CD14-positive monocyte (primary cell): ENCODE data around the gene CCDC43. TPM values are rescaled to one million over a fixed set of nuclear protein-coding genes. Genes with fewer than 3 reads are reported as not detected.
A peak's percentile ranks its signal among the peaks of the same experiment; 100 is the strongest.

Experiments used
- DNase-seq, 3 donors: peaks; one replicate each; pipeline ENCODE4 v3.0.0-alpha.2; 2011 to 2022
- H2AFZ ChIP-seq: 2 replicates; pipeline ENCODE4 v1.6.0; 2012; ENCODE audit warnings: mild to moderate bottlenecking, low read depth, low read length, inconsistent platforms; ENCODE audit not compliant: insufficient read depth, poor library complexity, severe bottlenecking
- H3K27ac ChIP-seq, 2 donors: 1 replicate in 1 of 2; 2 replicates in 1 of 2; pipeline ENCODE4 v1.5.1; 2012 to 2013; ENCODE audit warnings: low read length in 2 of 2, control low read depth in 1 of 2, inconsistent platforms in 1 of 2, low read depth in 1 of 2, mild to moderate bottlenecking in 1 of 2
- H3K27me3 ChIP-seq, 2 donors: one replicate each; pipeline versions ENCODE4 v1.6.0 to v1.6.1; 2011 to 2013; ENCODE audit warnings: low read length in 2 of 2; ENCODE audit not compliant: control insufficient read depth in 2 of 2, insufficient read depth in 2 of 2
- H3K36me3 ChIP-seq, 2 donors: replicated peaks in 1 of 2; 1 replicate in 1 of 2; 2 replicates in 1 of 2; pipeline versions ENCODE4 v1.5.1 to v1.6.1; 2012 to 2013; ENCODE audit warnings: low read length in 2 of 2, control low read depth in 1 of 2, inconsistent platforms in 1 of 2, mild to moderate bottlenecking in 1 of 2; ENCODE audit not compliant: insufficient read depth in 2 of 2, control insufficient read depth in 1 of 2
- H3K4me1 ChIP-seq, 2 donors: 1 replicate in 1 of 2; 2 replicates in 1 of 2; pipeline versions ENCODE4 v1.5.1 to v1.6.1; 2012 to 2013; ENCODE audit warnings: low read length in 2 of 2, control low read depth in 1 of 2, inconsistent platforms in 1 of 2, mild to moderate bottlenecking in 1 of 2, moderate library complexity in 1 of 2; ENCODE audit not compliant: insufficient read depth in 2 of 2, control insufficient read depth in 1 of 2
- H3K4me2 ChIP-seq: replicated peaks from 2 replicates; pipeline ENCODE3; 2012; ENCODE audit warnings: low read length, moderate library complexity, mild to moderate bottlenecking; ENCODE audit not compliant: poor library complexity, severe bottlenecking; ENCODE audit errors: extremely low read depth
- H3K4me3 ChIP-seq, 3 experiments: fragments of 200-600 bp in 1 of 3; sonication (generic) in 1 of 3; replicated peaks in 1 of 3; 1 replicate in 2 of 3; 2 replicates in 1 of 3; pipeline ENCODE4 v1.5.1; 2011 to 2013; ENCODE audit warnings: low read length in 3 of 3, mild to moderate bottlenecking in 3 of 3, control low read depth in 2 of 3, low read depth in 2 of 3, inconsistent platforms in 1 of 3, moderate library complexity in 1 of 3
- H3K79me2 ChIP-seq: 2 replicates; pipeline ENCODE4 v1.6.0; 2012; ENCODE audit warnings: mild to moderate bottlenecking, control low read depth, inconsistent platforms, low read length, moderate library complexity; ENCODE audit not compliant: insufficient read depth
- H3K9ac ChIP-seq: 2 replicates; pipeline ENCODE4 v1.6.0; 2017; ENCODE audit warnings: low read length, mild to moderate bottlenecking; ENCODE audit not compliant: insufficient read depth, poor library complexity, severe bottlenecking
- H3K9me3 ChIP-seq, 2 donors: replicated peaks in 1 of 2; 1 replicate in 1 of 2; 2 replicates in 1 of 2; pipeline versions ENCODE4 v1.5.1 to v1.6.1; 2012 to 2013; ENCODE audit warnings: low read length in 2 of 2, control low read depth in 1 of 2; ENCODE audit not compliant: control insufficient read depth in 1 of 2, insufficient read depth in 1 of 2
- H4K20me1 ChIP-seq: 2 replicates; pipeline ENCODE4 v1.6.0; 2012; ENCODE audit warnings: mild to moderate bottlenecking, low read length, control low read depth, moderate library complexity; ENCODE audit not compliant: insufficient read depth
- H3K27ac Mint-ChIP-seq, 7 donors: one replicate each; pipeline ENCODE4 v1.8.0; 2020; ENCODE audit warnings: mild to moderate bottlenecking in 7 of 7, mixed read lengths in 7 of 7, moderate library complexity in 6 of 7, inconsistent platforms in 2 of 7
- H3K27me3 Mint-ChIP-seq, 3 donors: one replicate each; pipeline ENCODE4 v1.8.0; 2021 to 2022; ENCODE audit warnings: low read depth in 3 of 3, mild to moderate bottlenecking in 3 of 3, mixed read lengths in 3 of 3, moderate library complexity in 3 of 3, inconsistent platforms in 1 of 3
- H3K36me3 Mint-ChIP-seq, 2 donors: one replicate each; pipeline ENCODE4 v1.8.0; 2020; ENCODE audit warnings: mixed read lengths in 2 of 2, inconsistent platforms in 1 of 2, mild to moderate bottlenecking in 1 of 2
- H3K4me1 Mint-ChIP-seq: one replicate; pipeline ENCODE4 v1.8.0; 2020; ENCODE audit warnings: mild to moderate bottlenecking, mixed read lengths
- H3K4me3 Mint-ChIP-seq, 2 donors: one replicate each; pipeline ENCODE4 v1.8.0; 2020; ENCODE audit warnings: mild to moderate bottlenecking in 2 of 2, mixed read lengths in 2 of 2, moderate library complexity in 1 of 2
- H3K9me3 Mint-ChIP-seq, 7 donors: one replicate each; pipeline ENCODE4 v1.8.0; 2020 to 2022; ENCODE audit warnings: mixed read lengths in 7 of 7, mild to moderate bottlenecking in 6 of 7, moderate library complexity in 6 of 7, inconsistent platforms in 2 of 7
- CTCF ChIP-seq: fragments of 200-600 bp; IDR thresholded peaks from one replicate; pipeline ENCODE4 v1.8.0; 2022; ENCODE audit warnings: antibody characterized with exemption, mild to moderate bottlenecking
- WGBS: methylation state at CpG from one replicate; pipeline ENCODE4 v1.1.5; 2013; ENCODE audit warnings: missing lambda C conversion rate; ENCODE audit not compliant: insufficient coverage; 5-methylcytosine and 5-hydroxymethylcytosine counted together
- intact Hi-C, 2 donors: fragments of 100-400 bp; cut with micrococcal nuclease; formaldehyde crosslinking; loops; one replicate each; pipeline versions ENCODE4 v1.15.0 to v1.15.1; 2023
- polyA plus RNA-seq, 3 donors: library from polyadenylated mRNA; depleted of rRNA in 1 of 3; unstranded in 2 of 3; stranded (reverse) in 1 of 3; fragments of 300-500 nt in 2 of 3; fragments of >200 nt in 1 of 3; fragmentation: Illumina TruSeq in 2 of 3; gene quantifications; 1 replicate in 2 of 3; 2 replicates in 1 of 3; pipeline ENCODE4 v1.2.3, GENCODE V29; 2012 to 2021

CCDC43 gene
- polyA plus RNA-seq, 3 donors = 6.9 to 19.7 (median 12.8) TPM

- Histone ChIP-seq H2AFZ (no peak overlapping the region), H3K9ac (no peak overlapping the region), H3K27me3 (peaks cover 4 to 10% of the 10 kb centered on the region in 2 donors), H3K4me2 (no peak overlapping the region), H3K4me3 (no peak overlapping the region), H3K36me3 (peaks cover 2 to 9% of the 10 kb centered on the region in 2 donors), H3K9me3 (no peaks in the 10 kb centered on the region), H3K79me2 (no peaks in the 10 kb centered on the region), H3K4me1 (no peaks in the 10 kb centered on the region), H4K20me1 (no peaks in the 10 kb centered on the region), H3K27ac (no peak overlapping the region)
- H3K4me1 Mint-ChIP-seq = no peaks in the 10 kb centered on the region
- no peak overlapping the region for H3K27ac Mint-ChIP-seq
- H3K27me3 Mint-ChIP-seq = peaks cover 0 to 7% (median 6%) of the 10 kb centered on the region in 3 donors
- peak; percentile 67 for TF ChIP-seq CTCF
- DNase-seq = peak in 1 of 3 donors; percentile 9
- H3K36me3 Mint-ChIP-seq = peaks cover 12 to 13% of the 10 kb centered on the region in 2 donors
- no peaks in the 10 kb centered on the region for H3K9me3 Mint-ChIP-seq
- intact Hi-C loops = loop anchor here in 1 of 2 donors (10.0 kb wide), 1 partner anchor 138 kb away; no protein-coding TSS in a partner anchor
- H3K4me3 Mint-ChIP-seq = no peak overlapping the region
These were observed 17.0 kb downstream of the CCDC43 start for GRCh38 chr17:44672479-44673093.

GRCh38 chr17:44666006-44666405, 23.6 kb downstream of the CCDC43 start:
- Histone ChIP-seq H3K9ac (no peak overlapping the region), H4K20me1 (no peaks in the 10 kb centered on the region), H2AFZ (no peak overlapping the region), H3K9me3 (no peaks in the 10 kb centered on the region), H3K36me3 (no peaks in the 10 kb centered on the region), H3K4me3 (no peak overlapping the region), H3K27me3 (peaks cover 4 to 17% of the 10 kb centered on the region in 2 donors), H3K27ac (no peak overlapping the region), H3K4me2 (no peak overlapping the region), H3K4me1 (no peaks in the 10 kb centered on the region), H3K79me2 (no peaks in the 10 kb centered on the region)
- H3K36me3 Mint-ChIP-seq = no peaks in the 10 kb centered on the region
- H3K27ac Mint-ChIP-seq = no peak overlapping the region
- H3K9me3 Mint-ChIP-seq = no peaks in the 10 kb centered on the region
- peaks cover 0 to 14% (median 6%) of the 10 kb centered on the region in 3 donors for H3K27me3 Mint-ChIP-seq
- WGBS = no CpG with 5 or more reads among the region's 1 CpG
- H3K4me3 Mint-ChIP-seq = no peak overlapping the region
- no peaks in the 10 kb centered on the region for H3K4me1 Mint-ChIP-seq
- intact Hi-C loops = no loop called here
- no peak for DNase-seq
- no peak for TF ChIP-seq CTCF
